Measurements from ENCODE around the gene OR8J3.

DNA sequence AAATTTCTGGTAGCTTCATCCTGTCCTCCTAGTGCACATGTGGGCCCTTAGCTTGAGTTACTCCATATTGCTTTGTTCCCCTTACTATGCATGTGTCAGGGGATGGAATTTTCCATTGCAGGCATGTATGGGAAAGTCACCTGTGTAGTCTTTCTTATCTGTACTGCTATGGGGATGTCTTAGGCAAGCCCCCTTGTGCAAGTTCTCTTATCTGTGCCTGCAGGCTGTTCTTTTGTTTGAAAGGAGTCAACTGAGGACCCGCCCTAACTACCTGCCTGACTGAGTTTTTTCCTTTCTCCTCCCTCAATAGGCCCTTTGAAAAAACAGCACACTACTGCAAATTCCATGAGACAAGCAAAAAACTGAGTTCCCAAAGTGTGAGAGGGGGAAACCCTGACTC lies 11.4 kb upstream of the OR8J3 start:
- TF ChIP-seq EZH2phosphoT487 (IDR thresholded peaks at IDR 0.05; ENCODE audit: borderline replicate concordance, low read depth, low read length): no peak
- TF ChIP-seq, protein P1, sequence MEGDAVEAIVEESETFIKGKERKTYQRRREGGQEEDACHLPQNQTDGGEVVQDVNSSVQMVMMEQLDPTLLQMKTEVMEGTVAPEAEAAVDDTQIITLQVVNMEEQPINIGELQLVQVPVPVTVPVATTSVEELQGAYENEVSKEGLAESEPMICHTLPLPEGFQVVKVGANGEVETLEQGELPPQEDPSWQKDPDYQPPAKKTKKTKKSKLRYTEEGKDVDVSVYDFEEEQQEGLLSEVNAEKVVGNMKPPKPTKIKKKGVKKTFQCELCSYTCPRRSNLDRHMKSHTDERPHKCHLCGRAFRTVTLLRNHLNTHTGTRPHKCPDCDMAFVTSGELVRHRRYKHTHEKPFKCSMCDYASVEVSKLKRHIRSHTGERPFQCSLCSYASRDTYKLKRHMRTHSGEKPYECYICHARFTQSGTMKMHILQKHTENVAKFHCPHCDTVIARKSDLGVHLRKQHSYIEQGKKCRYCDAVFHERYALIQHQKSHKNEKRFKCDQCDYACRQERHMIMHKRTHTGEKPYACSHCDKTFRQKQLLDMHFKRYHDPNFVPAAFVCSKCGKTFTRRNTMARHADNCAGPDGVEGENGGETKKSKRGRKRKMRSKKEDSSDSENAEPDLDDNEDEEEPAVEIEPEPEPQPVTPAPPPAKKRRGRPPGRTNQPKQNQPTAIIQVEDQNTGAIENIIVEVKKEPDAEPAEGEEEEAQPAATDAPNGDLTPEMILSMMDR (conservative IDR thresholded peaks at IDR 0.05; ENCODE audit: low read length): no peak
